Urinary bladder (tissue), 4 donors: ENCODE data around the gene ZKSCAN3. TPM values are rescaled to one million over a fixed set of nuclear protein-coding genes. Genes with fewer than 3 reads are reported as not detected.

Source experiments
- DNase-seq: peaks from one replicate; pipeline ENCODE4 v3.0.0-alpha.2; 2015; ENCODE audit errors: extremely low spot score
- H3K27ac ChIP-seq: one replicate; pipeline ENCODE4 v1.5.1; 2013; ENCODE audit warnings: low read depth, mild to moderate bottlenecking, moderate library complexity
- H3K36me3 ChIP-seq: one replicate; pipeline ENCODE4 v1.6.1; 2013; ENCODE audit warnings: mild to moderate bottlenecking, moderate library complexity; ENCODE audit not compliant: insufficient read depth
- H3K4me1 ChIP-seq: one replicate; pipeline ENCODE4 v1.6.1; 2013; ENCODE audit warnings: mild to moderate bottlenecking, moderate library complexity; ENCODE audit not compliant: insufficient read depth
- H3K4me3 ChIP-seq: one replicate; pipeline ENCODE4 v1.5.1; 2013; ENCODE audit warnings: low read depth, low read length
- WGBS: extraction: QIAGEN DNeasy Blood & Tissue Kit; methylation state at CpG from one replicate; pipeline ENCODE4 v1.1.7; 2013; 5-methylcytosine and 5-hydroxymethylcytosine counted together
- polyA plus RNA-seq: library from polyadenylated mRNA; stranded (reverse); fragments of 200-250 nt; gene quantifications from one replicate; pipeline ENCODE4 v1.2.3, GENCODE V29; 2013
- total RNA-seq: library from RNA; depleted of rRNA; stranded (reverse); fragments of >200 nt; gene quantifications from one replicate; pipeline ENCODE4 v1.2.3, GENCODE V29; 2014
- donor health status: healthy with polysubstance abuse.
- donor health status: healthy.

Gene ZKSCAN3
- total and polyA plus RNA-seq, 2 donors = 3.1 to 7.5 TPM

DNA sequence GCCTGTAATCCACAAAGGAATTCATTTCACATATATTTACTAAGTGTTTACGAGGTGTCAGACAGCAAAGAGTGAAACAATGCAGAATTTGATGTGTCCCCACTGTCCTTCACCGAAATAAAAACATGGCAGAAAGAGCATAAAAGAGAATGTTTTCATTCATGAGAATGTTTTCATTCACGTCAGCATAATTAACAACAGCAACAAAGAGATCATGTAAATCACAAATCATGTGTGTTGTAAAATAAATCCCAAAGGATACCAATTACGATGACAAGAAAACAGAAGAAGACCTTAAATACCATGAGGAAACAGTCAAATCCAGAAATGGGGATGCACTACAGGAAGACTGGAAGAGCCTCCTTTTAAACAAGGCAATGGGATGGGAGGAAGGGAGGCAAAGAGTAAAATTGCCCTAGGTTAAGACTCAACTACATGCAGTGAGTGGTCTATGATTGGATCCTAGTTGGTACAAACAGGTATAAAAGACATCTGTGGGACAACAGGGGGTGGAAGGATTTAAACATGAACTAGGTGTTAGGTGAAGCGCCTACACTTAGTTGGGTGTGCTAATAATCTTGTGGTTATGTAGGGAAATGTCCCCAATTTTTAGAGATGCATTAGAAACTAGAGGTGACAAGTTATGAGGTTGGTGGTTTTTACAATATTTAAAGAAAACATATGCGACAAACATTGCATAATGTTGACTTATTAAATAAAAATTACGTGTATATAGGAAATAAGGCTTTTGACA, 15.3 kb upstream of the ZKSCAN3 start:
- H3K4me3 ChIP-seq = no peak overlapping the region
- 77% methylated on average over 7 of the region's 7 CpGs for WGBS

DNA sequence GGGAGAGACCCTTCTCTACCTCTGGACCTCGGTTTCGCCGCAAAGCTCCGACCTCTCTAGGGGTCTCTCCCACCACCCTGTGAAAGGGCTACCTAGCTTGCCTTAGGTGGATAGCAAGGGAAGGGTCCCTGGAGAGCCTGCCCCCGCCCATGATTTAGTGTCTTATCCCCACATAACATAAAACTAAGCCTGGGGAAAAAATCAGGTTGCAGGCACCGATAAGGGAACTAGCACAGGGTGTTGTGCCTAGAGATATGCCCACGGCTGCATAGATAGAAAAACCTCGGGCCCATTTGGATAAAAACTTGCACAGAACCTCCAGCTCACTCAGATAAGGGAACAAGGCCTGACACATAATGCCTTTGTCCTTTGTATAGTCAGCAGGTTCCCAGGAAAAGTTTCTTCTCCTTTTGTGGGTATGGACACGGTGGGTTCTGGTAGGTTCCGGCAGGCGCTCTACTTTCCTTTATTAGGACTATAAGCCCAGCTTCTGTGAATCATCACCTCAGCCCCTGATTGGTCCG, 14.6 kb upstream of the ZKSCAN3 start:
- WGBS = 31% methylated on average over 12 of the region's 12 CpGs
- DNase-seq = no peak
- Histone ChIP-seq H3K36me3 (no peaks in the 10 kb centered on the region), H3K27ac (peak overlapping the region; percentile 48), H3K4me1 (no peaks in the 10 kb centered on the region), H3K4me3 (peak overlapping the region; percentile 64)

More for the DNA sequence above, 15.3 kb upstream of the ZKSCAN3 start:
- Histone ChIP-seq H3K36me3 (no peaks in the 10 kb centered on the region), H3K4me1 (no peaks in the 10 kb centered on the region), H3K27ac (no peak overlapping the region)
- DNase-seq = no peak

DNA sequence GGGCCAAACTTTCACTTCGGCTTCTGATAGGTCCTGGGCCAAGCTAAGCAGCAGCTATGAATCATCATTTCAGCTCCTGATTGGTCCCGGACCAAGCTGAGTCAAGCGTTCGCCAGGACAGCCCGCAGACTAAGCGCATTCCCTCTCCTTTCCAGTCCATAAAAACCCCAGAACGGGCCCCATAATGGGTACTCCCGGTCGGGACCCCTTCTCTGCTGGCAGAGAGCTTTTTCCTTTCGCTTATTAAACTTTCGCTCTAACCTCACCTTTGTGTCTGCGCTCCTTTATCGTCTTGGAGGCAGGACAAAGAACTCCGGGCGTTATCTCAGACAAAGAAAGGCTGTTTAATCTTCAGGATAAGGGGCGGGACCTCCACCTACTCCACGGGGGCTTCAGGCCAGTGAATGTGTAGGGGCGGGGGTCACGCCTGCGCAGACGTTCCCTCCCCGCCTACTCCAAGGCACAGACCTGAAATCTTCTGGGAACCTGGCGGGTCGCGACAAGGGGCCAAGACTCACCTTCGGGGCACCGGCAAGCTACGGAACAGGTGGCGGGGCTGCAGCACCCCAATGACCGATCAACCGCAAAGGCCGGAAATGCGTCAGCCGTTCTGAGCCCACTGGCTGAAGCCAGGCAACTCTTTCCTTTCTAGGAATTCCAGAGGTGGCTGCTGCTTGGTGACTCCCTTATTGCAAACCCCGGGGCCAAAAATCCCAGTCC, 14.0 kb upstream of the ZKSCAN3 start, which contains the start of gene ZSCAN31:
Gene ZSCAN31, minus strand, starts transcription at position 585 of the 720 bp plus-strand sequence. CDS start 6,465 bp downstream, outside the sequence.
- Histone ChIP-seq H3K27ac (peak within 1 kb of the TSS; percentile 91), H3K36me3 (no peaks in the 10 kb centered on the region), H3K4me3 (peak within 1 kb of the TSS; percentile 64), H3K4me1 (no peaks in the 10 kb centered on the region)
- DNase-seq = peak; percentile 98
- WGBS = under 1% methylated on average over 35 of the region's 35 CpGs

DNA sequence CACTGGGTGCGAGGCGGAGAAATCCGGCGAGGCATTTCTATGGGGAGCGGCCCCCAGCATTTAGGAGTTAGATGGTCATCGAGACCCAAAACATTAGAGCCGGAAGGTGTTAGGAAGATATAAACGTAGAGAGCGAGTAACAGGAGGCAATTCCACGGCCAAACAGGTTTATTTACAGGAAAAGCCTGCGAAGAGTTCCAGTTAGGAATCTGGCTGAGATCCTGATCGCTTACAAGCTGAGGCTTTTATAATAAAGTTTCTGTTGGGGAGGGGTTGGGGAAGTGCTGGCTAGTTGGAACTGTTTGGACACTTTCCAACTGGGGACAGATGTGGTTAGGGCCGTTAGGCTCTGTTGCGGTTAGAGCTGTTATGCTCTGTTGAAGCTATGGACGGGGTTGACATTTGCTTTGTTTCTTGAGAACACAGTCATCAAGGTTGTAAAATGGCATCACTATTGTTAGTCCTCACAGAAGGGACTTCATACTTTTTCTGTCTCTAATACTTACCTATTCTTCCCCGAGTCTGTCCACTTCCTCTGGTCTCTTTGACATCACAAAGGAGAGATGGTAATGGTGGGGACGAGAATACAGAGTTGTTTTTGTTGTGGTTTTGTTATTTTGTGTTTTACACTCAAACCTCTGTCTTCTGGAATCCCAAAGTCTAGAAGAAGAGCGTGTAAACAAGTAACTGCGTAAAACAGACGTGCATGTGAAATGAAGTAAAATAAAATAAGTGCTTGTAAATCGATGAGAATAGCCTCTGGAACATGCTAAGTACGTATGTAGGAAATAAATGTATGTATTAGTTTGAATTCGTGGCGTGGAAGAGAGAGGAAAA, 13.2 kb upstream of the ZKSCAN3 start:
- WGBS = 5% methylated on average over 24 of the region's 24 CpGs

DNA sequence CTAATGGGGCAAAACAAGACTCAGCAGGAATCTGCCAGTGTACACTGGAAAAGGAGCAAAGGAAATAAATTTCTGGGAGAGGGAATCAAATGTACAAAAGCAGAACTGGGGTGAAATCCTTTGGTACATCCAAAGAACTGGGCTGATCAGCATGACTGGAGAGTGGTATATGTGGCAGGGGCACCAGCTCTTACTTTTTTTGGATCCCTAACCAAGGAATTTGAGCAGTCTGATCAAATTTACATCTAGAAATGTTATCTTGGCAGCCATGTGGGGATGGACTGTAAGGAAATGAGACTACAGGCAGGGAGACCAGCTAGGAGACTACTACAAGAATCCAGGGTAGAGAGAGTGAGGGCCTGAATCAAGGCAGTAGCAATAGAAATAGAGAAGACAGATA, 12.6 kb upstream of the ZKSCAN3 start:
- H3K27ac ChIP-seq = no peak overlapping the region

More for the DNA sequence above, 13.2 kb upstream of the ZKSCAN3 start:
- Histone ChIP-seq H3K4me3 (peak overlapping the region; percentile 64), H3K27ac (peak overlapping the region; percentile 91), H3K4me1 (no peaks in the 10 kb centered on the region), H3K36me3 (no peaks in the 10 kb centered on the region)
- DNase-seq = peak; percentile 74

DNA sequence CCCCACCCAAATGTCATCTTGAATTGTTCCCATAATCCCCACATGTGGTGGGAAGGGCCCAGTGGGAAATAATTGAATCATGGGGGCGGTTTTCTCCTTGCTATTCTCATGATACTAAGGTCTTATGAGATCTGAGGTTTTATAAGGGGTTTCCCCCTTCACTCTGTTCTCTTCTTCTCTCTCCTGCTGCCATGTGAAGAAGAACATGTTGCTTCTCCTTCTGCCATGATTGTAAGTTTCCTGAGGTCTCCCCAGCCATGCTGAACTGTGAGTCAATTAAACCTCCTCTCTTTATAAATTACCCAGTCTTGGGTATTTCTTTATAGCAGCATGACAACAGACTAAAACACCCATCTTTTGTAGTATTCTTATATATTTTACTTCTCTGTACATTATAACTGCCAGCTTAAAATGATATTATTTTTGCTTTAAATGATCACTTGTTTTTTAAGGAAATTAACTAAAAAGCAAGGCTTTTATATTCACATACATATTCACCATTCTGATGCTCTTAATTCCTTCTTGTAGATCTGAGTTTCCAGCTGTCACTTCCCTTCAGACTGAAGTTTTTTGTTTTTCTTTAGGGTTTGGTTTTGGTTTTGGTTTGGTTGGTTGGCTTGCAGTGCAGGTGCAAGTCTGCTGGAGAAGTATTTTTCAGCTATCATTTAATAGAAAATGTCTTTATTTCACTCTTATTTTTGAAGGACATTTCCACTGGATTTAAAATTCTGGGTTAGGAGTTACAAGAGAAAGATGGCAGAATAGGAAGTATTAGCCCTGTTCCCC, 9.2 kb upstream of the ZKSCAN3 start:
- no peaks in the 10 kb centered on the region for H3K36me3 ChIP-seq
- H3K27ac ChIP-seq = no peak overlapping the region
- H3K4me1 ChIP-seq = no peaks in the 10 kb centered on the region
- WGBS = 87% methylated on average over 1 of the region's 1 CpG
- DNase-seq = no peak
- no peak overlapping the region for H3K4me3 ChIP-seq

More for the DNA sequence above, 12.6 kb upstream of the ZKSCAN3 start:
- Histone ChIP-seq H3K4me3 (no peak overlapping the region), H3K4me1 (no peaks in the 10 kb centered on the region), H3K36me3 (no peaks in the 10 kb centered on the region)
- DNase-seq = no peak

DNA sequence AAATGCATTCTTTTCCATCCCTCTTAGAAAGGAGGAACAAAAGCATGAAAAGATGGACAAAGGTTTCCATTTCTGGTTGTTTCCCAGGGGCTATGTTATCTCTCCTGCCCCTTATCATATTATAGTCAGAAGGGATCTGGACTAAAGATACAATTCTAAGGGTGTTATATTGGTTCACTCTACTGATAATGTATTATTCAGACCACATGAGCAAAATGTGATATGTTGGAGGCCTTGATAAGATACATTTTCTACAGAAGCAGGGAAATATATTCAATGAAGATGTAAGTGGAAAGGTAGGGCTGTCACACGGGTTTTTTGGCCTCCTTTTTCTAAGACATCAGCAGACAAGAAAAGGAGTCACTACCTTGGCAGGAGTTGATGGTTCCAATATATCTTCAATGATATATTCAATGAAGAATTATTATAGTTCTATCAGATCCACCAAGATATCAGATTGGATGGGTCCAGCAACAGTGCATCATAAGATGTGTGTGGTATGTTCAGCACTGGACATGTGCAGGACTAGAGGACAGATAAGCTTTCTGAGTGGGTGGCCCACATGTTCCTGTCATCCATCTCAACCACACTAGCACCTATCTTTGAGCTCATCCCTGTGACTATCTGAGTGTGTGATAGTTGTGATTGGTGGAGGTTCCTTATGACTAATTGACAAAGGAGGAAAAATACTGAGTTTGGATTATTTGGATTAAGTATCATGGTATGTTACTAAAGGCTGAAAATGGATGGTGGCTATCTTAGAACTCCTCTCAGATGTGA, 5.7 kb upstream of the ZKSCAN3 start:
- Histone ChIP-seq H3K36me3 (no peaks in the 10 kb centered on the region), H3K27ac (no peak overlapping the region), H3K4me3 (no peak overlapping the region), H3K4me1 (no peaks in the 10 kb centered on the region)
- WGBS = 52% methylated on average over 1 of the region's 1 CpG
- no peak for DNase-seq

DNA sequence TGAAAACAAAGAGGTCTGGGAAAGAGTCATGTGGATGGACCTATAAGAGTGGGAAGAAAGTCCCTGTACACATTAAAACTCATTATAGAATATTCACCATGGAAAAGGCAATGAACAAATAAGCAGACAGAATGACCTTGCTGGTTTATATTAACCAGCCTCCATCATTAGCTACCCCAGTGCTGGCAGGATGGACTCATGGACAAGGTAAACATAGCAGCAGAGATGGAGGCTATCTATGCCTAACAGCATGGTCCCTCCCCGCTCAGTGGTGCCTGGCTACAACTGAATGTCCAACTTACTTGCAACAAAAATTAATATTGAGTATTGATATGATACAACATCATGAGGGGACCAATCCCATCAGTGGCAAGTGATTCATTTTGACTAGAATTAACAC, 4.5 kb upstream of the ZKSCAN3 start:
- 95% methylated on average over 1 of the region's 1 CpG for WGBS
- Histone ChIP-seq H3K4me3 (no peak overlapping the region), H3K27ac (no peak overlapping the region), H3K36me3 (no peaks in the 10 kb centered on the region), H3K4me1 (no peaks in the 10 kb centered on the region)
- DNase-seq = no peak

DNA sequence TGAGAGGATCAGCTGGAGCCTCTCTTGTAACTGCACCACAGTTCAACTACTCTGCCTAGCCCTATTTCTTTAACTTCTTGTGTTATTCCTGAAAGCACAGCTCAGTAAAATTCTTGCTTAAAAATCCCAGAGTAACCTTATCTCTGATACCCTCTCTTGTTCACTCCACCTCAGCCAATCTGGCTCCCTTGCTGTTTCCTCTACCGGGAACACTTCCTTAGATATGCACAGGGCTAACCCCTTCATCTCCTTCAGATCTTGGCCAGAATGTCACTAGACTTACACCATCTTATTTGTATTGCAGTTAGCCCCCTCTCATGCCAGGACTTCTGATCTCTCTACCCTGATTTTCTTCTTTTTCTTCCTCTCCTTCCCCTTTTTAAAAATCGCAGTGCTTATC, 2.6 kb upstream of the ZKSCAN3 start:
- Histone ChIP-seq H3K27ac (no peak overlapping the region), H3K4me1 (no peaks in the 10 kb centered on the region), H3K36me3 (no peaks in the 10 kb centered on the region), H3K4me3 (no peak overlapping the region)
- DNase-seq = no peak
- WGBS = 20% methylated on average over 2 of the region's 2 CpGs

DNA sequence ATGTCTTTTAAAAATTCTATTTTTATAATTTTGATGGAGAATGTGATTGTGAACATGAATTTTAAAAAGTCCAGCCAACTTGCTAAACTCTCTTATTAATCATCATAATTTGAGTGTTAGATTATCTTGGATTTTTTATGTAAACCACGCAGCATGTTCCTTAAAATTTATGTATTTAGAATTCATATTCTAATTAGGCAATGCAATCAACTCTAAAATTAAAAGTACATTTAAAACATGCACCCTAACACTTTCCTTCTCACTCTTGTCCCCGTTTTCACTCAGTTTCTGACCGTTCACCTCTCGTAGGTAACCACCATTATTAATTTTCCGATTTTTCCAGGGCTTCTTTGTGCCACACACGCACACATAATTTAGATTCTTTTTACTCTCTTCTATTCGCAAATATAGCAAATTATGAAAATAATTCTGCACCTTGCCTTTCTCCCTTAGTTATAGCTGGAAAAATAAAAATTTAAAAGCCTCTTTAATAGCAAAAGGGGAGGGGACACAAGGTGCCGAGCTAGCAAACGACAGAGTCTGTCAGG, 329 bp upstream of the ZKSCAN3 start:
- 1% methylated on average over 9 of the region's 9 CpGs for WGBS
- no peak overlapping the region for H3K27ac ChIP-seq

DNA sequence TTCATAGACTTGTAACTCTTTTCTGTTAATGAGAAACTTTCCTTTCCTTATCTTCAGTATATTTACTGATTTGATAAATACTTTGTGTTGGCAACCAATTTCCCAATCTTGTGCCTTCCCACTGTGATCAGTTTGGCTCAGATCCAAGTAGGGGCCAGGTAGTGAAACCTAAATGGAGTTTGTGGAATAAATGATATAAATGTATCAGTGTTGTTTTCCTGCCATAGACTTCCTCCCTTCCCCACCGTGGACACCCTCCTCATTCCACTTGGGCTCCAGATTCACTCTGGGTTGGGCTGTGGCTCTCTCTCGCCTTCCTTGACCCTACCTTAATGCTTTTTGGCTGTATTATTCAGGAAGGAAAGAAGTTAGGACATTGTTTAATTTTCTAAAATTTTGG, 1.3 kb downstream of the ZKSCAN3 start:
- no peak overlapping the region for H3K27ac ChIP-seq

More for the DNA sequence above, 329 bp upstream of the ZKSCAN3 start:
- H3K4me3 ChIP-seq = peak overlapping the region; percentile 88
- DNase-seq = no peak
- no peaks in the 10 kb centered on the region for H3K36me3 ChIP-seq
- no peaks in the 10 kb centered on the region for H3K4me1 ChIP-seq

DNA sequence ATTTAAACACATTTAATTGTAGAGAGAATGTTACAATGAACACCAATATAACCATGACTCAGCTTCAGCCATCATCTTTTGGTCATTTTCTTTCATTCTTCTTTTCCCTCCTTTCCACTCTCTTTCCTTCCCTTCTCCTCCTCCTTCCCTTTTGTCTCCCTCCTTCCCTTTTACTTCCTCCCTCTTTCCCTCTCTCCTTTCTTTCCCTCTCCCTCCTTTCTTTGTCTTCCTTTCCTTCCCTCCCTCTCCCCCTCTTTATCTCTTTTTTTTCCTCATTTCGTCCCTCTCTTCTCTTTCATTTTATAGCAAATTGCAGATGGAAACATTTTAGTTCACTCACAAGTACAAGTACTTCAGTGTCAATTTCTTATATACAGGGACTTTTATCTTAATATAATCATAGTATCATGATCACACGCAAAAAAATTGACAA, 1.8 kb downstream of the ZKSCAN3 start:
- Histone ChIP-seq H3K36me3 (no peaks in the 10 kb centered on the region), H3K4me1 (no peaks in the 10 kb centered on the region), H3K4me3 (no peak overlapping the region), H3K27ac (no peak overlapping the region)
- WGBS = 58% methylated on average over 2 of the region's 2 CpGs
- no peak for DNase-seq

More for the DNA sequence above, 1.3 kb downstream of the ZKSCAN3 start:
- H3K4me3 ChIP-seq = no peak overlapping the region
- no peaks in the 10 kb centered on the region for H3K36me3 ChIP-seq
- WGBS = 63% methylated on average over 2 of the region's 2 CpGs
- DNase-seq = no peak
- H3K4me1 ChIP-seq = no peaks in the 10 kb centered on the region
